ENCODE measurements around the gene CMSS1. TPM values are rescaled to one million over a fixed set of nuclear protein-coding genes. Genes with fewer than 3 reads are reported as not detected.

Gene CMSS1
- total and polyA plus RNA-seq, 2 of the 13 experiments (the other 11 are each of a cell fraction or from before 2014, with no cell fraction given): 6.4 to 48.7 TPM

GRCh38 chr3:100131241-100131640 is 313.6 kb downstream of the CMSS1 start:
- H2AFZ ChIP-seq (ENCODE audit: low read length): no peak overlapping the region
- in situ Hi-C loops (cut with HindIII; ENCODE audit: extremely low pct_ligation_motif_present, low pct_unique_long_range_greater_than_20kb): no loop called here
- ATAC-seq (no peak), FAIRE-seq (no peak), DNase-seq (ENCODE audit: low spot score) (no peak)
- no peaks in the 10 kb centered on the region for H3K9me3 ChIP-seq (ENCODE audit: low read length)
- WGBS (ENCODE audit: low lambda C conversion rate): 92% methylated on average over 6 of the region's 6 CpGs
- H4K20me1 ChIP-seq (ENCODE audit: insufficient read depth, low read length): no peaks in the 10 kb centered on the region
- H3K9ac ChIP-seq (ENCODE audit: insufficient read depth, low read depth, low read length): no peak overlapping the region
- no peak overlapping the region for H3K27ac ChIP-seq (ENCODE audit: extremely low read length, insufficient read depth, low read length)
- ChIA-PET CTCF (ENCODE audit: low intra/inter-chr PET ratio, low total read pairs) (no interaction called here), POLR2A (no interaction called here)
- no peak overlapping the region for H3K4me2 ChIP-seq (ENCODE audit: low read depth, low read length)
- H3K79me2 ChIP-seq (ENCODE audit: insufficient read depth, low read length): no peaks in the 10 kb centered on the region
- no peaks in the 10 kb centered on the region for H3K36me3 ChIP-seq (replicated peaks in 1 of 2; ENCODE audit: control insufficient read depth in 1 of 2, insufficient read depth in 2 of 2, low read length in 2 of 2)
- intact Hi-C loops (cut with micrococcal nuclease; ENCODE audit: unreplicated experiment): no loop called here
- H3K4me1 ChIP-seq (ENCODE audit: insufficient read depth, low read length): no peaks in the 10 kb centered on the region
- BruUV-seq (replicated peaks): no TSS peak
- no peak overlapping the region for H3K4me3 ChIP-seq (replicated peaks in 1 of 3; ENCODE audit: insufficient read depth in 1 of 3, low read depth in 2 of 3, low read length in 3 of 3)
- no peaks in the 10 kb centered on the region for H3K27me3 ChIP-seq (ENCODE audit: control insufficient read depth in 1 of 2, insufficient read depth in 2 of 2, low read length in 2 of 2)
- TF ChIP-seq, protein P1, sequence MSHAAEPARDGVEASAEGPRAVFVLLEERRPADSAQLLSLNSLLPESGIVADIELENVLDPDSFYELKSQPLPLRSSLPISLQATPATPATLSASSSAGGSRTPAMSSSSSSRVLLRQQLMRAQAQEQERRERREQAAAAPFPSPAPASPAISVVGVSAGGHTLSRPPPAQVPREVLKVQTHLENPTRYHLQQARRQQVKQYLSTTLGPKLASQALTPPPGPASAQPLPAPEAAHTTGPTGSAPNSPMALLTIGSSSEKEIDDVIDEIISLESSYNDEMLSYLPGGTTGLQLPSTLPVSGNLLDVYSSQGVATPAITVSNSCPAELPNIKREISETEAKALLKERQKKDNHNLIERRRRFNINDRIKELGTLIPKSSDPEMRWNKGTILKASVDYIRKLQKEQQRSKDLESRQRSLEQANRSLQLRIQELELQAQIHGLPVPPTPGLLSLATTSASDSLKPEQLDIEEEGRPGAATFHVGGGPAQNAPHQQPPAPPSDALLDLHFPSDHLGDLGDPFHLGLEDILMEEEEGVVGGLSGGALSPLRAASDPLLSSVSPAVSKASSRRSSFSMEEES (CRISPR knock-in tag; IDR thresholded peaks at IDR 0.05): no peak
- TF ChIP-seq, protein P2, sequence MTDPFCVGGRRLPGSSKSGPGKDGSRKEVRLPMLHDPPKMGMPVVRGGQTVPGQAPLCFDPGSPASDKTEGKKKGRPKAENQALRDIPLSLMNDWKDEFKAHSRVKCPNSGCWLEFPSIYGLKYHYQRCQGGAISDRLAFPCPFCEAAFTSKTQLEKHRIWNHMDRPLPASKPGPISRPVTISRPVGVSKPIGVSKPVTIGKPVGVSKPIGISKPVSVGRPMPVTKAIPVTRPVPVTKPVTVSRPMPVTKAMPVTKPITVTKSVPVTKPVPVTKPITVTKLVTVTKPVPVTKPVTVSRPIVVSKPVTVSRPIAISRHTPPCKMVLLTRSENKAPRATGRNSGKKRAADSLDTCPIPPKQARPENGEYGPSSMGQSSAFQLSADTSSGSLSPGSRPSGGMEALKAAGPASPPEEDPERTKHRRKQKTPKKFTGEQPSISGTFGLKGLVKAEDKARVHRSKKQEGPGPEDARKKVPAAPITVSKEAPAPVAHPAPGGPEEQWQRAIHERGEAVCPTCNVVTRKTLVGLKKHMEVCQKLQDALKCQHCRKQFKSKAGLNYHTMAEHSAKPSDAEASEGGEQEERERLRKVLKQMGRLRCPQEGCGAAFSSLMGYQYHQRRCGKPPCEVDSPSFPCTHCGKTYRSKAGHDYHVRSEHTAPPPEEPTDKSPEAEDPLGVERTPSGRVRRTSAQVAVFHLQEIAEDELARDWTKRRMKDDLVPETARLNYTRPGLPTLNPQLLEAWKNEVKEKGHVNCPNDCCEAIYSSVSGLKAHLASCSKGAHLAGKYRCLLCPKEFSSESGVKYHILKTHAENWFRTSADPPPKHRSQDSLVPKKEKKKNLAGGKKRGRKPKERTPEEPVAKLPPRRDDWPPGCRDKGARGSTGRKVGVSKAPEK (CRISPR knock-in tag; IDR thresholded peaks at IDR 0.05; ENCODE audit: borderline replicate concordance): no peak
- TF ChIP-seq ZNF34 (CRISPR knock-in tag; IDR thresholded peaks at IDR 0.05; ENCODE audit: borderline replicate concordance) (no peak), ZKSCAN5 (CRISPR knock-in tag; IDR thresholded peaks at IDR 0.05) (no peak), DRAP1 (CRISPR knock-in tag; IDR thresholded peaks at IDR 0.05) (no peak), MIER3 (CRISPR knock-in tag; IDR thresholded peaks at IDR 0.05; ENCODE audit: borderline replicate concordance) (no peak), MED8 (CRISPR knock-in tag; IDR thresholded peaks at IDR 0.05; ENCODE audit: insufficient replicate concordance) (no peak), ZNF275 (CRISPR knock-in tag; IDR thresholded peaks at IDR 0.05; ENCODE audit: borderline replicate concordance) (no peak), TGIF2 (CRISPR knock-in tag; IDR thresholded peaks at IDR 0.05) (no peak), ARID5B (CRISPR knock-in tag; IDR thresholded peaks at IDR 0.05) (no peak), EED (CRISPR knock-in tag; IDR thresholded peaks at IDR 0.05) (no peak)
- TF ChIP-seq, protein P3, sequence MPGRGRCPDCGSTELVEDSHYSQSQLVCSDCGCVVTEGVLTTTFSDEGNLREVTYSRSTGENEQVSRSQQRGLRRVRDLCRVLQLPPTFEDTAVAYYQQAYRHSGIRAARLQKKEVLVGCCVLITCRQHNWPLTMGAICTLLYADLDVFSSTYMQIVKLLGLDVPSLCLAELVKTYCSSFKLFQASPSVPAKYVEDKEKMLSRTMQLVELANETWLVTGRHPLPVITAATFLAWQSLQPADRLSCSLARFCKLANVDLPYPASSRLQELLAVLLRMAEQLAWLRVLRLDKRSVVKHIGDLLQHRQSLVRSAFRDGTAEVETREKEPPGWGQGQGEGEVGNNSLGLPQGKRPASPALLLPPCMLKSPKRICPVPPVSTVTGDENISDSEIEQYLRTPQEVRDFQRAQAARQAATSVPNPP (CRISPR knock-in tag; IDR thresholded peaks at IDR 0.05): no peak

Data from HepG2 (cell line).